AG09309 (cell line): ENCODE data around the gene CC2D2A.

Experiments used
- DNase-seq: peaks from one replicate; pipeline ENCODE4 v3.0.0-alpha.2; 2010; ENCODE audit warnings: low read depth
- H3K4me3 ChIP-seq: 2 replicates; pipeline ENCODE4 v1.5.1; 2011; ENCODE audit warnings: mild to moderate bottlenecking, low read depth, low read length, moderate library complexity; ENCODE audit not compliant: control insufficient read depth
- CTCF ChIP-seq: IDR thresholded peaks from 2 replicates; pipeline ENCODE4 v1.5.1; 2011; ENCODE audit warnings: mild to moderate bottlenecking, low read depth, low read length, inconsistent platforms; ENCODE audit not compliant: insufficient read depth, control insufficient read depth; ENCODE audit errors: missing control alignments

The CC2D2A gene

GRCh38 chr4:15562623-15563022 lies 92.9 kb downstream of the CC2D2A start:
- no peak overlapping the region for H3K4me3 ChIP-seq
- TF ChIP-seq CTCF, result no peak
- no peak for DNase-seq

- no peak for DNase-seq
- no peak for TF ChIP-seq CTCF
- H3K4me3 ChIP-seq, result no peak overlapping the region
These were observed 94.2 kb downstream of the CC2D2A start for GRCh38 chr4:15563871-15564270.

- TF ChIP-seq CTCF, result no peak
- no peak for DNase-seq
- no peak overlapping the region for H3K4me3 ChIP-seq
These were observed 99.1 kb downstream of the CC2D2A start for GRCh38 chr4:15568821-15569220.

- no peak for TF ChIP-seq CTCF
- DNase-seq, result no peak
- H3K4me3 ChIP-seq, result no peak overlapping the region
These were observed 100.1 kb downstream of the CC2D2A start for GRCh38 chr4:15569746-15570145.

- H3K4me3 ChIP-seq, result no peak overlapping the region
- TF ChIP-seq CTCF, result no peak
- no peak for DNase-seq
These were observed 106.3 kb downstream of the CC2D2A start for GRCh38 chr4:15575966-15576365.

GRCh38 chr4:15577508-15577907 lies 107.8 kb downstream of the CC2D2A start:
- no peak for DNase-seq
- TF ChIP-seq CTCF, result no peak
- no peak overlapping the region for H3K4me3 ChIP-seq

GRCh38 chr4:15584785-15585184 lies 115.1 kb downstream of the CC2D2A start:
- TF ChIP-seq CTCF, result no peak
- no peak for DNase-seq

More at GRCh38 chr4:15584785-15585184, 115.1 kb downstream of the CC2D2A start:
- H3K4me3 ChIP-seq, result no peak overlapping the region
